WI38 (cell line): ENCODE results near the gene CDKAL1.

Source experiments
- H3K4me3 ChIP-seq: 2 replicates; pipeline ENCODE4 v1.5.1; 2011; ENCODE audit warnings: low read depth, mild to moderate bottlenecking, control low read depth, low read length
- TF ChIP-seq, protein P1 (sequence below): IDR thresholded peaks from 2 replicates; pipeline ENCODE4 v1.5.1; 2012; ENCODE audit warnings: low read depth, mild to moderate bottlenecking, control low read depth, low read length

CDKAL1 gene

DNA sequence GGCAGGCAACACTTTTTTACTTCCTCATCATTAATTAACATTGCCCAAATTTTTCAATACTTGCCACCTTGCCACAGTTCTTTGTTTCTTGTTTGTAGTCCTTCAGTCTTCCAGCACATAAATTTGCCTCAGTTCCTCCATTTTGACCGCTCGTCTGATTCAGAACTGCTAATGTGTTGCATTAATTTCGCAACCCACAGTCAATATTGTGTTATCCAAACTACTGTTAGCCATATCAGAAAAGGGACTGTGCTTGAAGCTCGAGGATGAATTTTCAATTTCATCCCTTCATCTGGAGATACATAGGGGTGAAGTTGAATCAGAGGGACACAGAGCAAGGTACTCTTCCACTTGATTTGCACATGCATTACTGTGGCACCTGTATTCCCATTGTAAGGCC lies 421.5 kb downstream of the CDKAL1 start:
- TF ChIP-seq, protein P1, sequence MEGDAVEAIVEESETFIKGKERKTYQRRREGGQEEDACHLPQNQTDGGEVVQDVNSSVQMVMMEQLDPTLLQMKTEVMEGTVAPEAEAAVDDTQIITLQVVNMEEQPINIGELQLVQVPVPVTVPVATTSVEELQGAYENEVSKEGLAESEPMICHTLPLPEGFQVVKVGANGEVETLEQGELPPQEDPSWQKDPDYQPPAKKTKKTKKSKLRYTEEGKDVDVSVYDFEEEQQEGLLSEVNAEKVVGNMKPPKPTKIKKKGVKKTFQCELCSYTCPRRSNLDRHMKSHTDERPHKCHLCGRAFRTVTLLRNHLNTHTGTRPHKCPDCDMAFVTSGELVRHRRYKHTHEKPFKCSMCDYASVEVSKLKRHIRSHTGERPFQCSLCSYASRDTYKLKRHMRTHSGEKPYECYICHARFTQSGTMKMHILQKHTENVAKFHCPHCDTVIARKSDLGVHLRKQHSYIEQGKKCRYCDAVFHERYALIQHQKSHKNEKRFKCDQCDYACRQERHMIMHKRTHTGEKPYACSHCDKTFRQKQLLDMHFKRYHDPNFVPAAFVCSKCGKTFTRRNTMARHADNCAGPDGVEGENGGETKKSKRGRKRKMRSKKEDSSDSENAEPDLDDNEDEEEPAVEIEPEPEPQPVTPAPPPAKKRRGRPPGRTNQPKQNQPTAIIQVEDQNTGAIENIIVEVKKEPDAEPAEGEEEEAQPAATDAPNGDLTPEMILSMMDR: no peak
- no peak overlapping the region for H3K4me3 ChIP-seq

- H3K4me3 ChIP-seq: no peak overlapping the region
- TF ChIP-seq, protein P1: no peak
These were observed 425.8 kb downstream of the CDKAL1 start for GRCh38 chr6:20960067-20960466.

DNA sequence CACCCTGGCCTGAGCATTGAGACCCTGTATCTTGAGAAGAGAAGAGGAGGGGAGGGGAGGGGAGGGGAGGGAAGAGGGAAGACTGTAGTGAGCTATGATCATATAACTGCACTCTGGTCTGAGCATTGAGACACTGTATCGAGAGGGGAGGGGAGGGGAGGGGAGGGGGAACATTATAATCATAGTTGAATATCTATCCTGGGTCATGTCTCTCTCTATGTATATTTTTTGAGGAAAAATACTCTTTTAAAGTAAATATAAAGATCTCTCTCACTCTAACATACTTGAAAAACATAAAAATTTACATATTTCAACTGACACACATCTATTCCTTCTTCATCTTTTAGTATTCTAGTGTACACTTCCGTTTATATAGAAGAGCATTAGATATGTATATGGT lies 431.0 kb downstream of the CDKAL1 start:
- H3K4me3 ChIP-seq: no peak overlapping the region
- TF ChIP-seq, protein P1: no peak

- no peak overlapping the region for H3K4me3 ChIP-seq
- TF ChIP-seq, protein P1: no peak
These were observed 431.7 kb downstream of the CDKAL1 start for GRCh38 chr6:20965915-20966314.

- no peak overlapping the region for H3K4me3 ChIP-seq
- TF ChIP-seq, protein P1: no peak
These were observed 435.3 kb downstream of the CDKAL1 start for GRCh38 chr6:20969551-20969950.

DNA sequence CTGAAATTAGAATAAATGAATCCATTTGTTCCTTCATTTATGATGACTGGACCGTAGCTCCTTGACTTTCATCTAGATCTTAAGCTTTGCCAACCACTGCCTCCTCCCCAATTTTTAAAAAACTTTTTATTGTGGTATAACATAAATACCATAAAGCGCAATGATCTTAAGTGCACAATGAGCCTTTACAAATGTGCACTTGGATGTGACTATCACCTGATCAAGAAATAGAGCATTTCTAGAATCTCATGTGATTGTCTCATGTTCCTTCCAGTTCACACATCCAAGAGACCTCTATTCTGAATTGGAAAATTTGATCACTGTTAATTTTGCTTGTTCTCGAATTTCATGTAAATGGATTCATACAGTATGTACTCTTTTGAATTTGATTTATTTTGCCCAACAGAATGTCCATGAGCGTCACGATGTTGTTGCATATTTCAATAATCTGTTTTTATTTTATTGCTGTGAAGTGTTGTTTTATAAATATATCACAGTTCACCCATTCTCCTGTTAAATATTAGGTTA lies 442.2 kb downstream of the CDKAL1 start:
- H3K4me3 ChIP-seq: no peak overlapping the region
- TF ChIP-seq, protein P1: no peak

GRCh38 chr6:20978151-20978614 lies 443.9 kb downstream of the CDKAL1 start:
- TF ChIP-seq, protein P1: no peak
- H3K4me3 ChIP-seq: no peak overlapping the region
